ENCODE measurements around the gene RNPC3.

DNA sequence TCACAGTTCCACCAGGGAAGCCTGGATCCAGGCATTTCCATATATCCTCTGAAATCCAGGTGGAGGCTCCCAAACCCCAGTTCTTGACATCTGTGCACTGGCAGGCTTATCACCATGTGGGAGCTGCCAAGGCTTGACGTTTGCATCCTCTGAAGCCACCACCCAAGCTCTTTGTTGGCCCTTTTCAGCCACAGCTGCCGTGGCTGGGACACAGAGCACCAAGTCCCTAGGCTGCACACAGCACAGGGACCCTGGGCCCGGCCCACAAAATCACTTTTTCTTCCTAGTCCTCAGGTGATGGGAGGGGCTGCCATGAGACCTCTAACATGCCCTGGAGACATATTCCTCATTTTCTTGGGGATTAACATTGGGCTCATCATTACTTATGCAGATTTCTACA, 22.3 kb downstream of the RNPC3 start:
- TF ChIP-seq, protein P1, sequence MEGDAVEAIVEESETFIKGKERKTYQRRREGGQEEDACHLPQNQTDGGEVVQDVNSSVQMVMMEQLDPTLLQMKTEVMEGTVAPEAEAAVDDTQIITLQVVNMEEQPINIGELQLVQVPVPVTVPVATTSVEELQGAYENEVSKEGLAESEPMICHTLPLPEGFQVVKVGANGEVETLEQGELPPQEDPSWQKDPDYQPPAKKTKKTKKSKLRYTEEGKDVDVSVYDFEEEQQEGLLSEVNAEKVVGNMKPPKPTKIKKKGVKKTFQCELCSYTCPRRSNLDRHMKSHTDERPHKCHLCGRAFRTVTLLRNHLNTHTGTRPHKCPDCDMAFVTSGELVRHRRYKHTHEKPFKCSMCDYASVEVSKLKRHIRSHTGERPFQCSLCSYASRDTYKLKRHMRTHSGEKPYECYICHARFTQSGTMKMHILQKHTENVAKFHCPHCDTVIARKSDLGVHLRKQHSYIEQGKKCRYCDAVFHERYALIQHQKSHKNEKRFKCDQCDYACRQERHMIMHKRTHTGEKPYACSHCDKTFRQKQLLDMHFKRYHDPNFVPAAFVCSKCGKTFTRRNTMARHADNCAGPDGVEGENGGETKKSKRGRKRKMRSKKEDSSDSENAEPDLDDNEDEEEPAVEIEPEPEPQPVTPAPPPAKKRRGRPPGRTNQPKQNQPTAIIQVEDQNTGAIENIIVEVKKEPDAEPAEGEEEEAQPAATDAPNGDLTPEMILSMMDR (IDR thresholded peaks at IDR 0.05), result no peak
- TF ChIP-seq POLR2A (IDR thresholded peaks at IDR 0.05), result no peak

Measured in thyroid gland (tissue), 4 donors.